DMS53 treated with DMSO at 0.1 percent for 48 hours (cell line): ENCODE data around the gene RGL4.
"Not testable (repeated sequence)": the region's sequence is repeated elsewhere in the genome, so short reads cannot be mapped to it uniquely, and the experiment has no call there.

Experiments used
- DNase-seq: peaks from one replicate; lab custom pipeline; 2025; ENCODE audit not compliant: unreplicated experiment; lab: John Stamatoyannopoulos, UW

Gene RGL4, protein sequence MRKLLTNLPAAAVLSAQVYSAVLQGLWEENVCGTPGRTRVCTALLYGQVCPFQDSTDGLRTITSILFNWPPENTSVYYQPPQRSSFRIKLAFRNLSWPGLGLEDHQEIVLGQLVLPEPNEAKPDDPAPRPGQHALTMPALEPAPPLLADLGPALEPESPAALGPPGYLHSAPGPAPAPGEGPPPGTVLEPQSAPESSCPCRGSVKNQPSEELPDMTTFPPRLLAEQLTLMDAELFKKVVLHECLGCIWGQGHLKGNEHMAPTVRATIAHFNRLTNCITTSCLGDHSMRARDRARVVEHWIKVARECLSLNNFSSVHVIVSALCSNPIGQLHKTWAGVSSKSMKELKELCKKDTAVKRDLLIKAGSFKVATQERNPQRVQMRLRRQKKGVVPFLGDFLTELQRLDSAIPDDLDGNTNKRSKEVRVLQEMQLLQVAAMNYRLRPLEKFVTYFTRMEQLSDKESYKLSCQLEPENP

GRCh38 chr22:23690713-23691112, at the start of gene RGL4:
RGL4 (plus strand) TSS chr22:23691013; CDS start chr22:23692031, 1,018 bp downstream.
- DNase-seq: no peak

DNA sequence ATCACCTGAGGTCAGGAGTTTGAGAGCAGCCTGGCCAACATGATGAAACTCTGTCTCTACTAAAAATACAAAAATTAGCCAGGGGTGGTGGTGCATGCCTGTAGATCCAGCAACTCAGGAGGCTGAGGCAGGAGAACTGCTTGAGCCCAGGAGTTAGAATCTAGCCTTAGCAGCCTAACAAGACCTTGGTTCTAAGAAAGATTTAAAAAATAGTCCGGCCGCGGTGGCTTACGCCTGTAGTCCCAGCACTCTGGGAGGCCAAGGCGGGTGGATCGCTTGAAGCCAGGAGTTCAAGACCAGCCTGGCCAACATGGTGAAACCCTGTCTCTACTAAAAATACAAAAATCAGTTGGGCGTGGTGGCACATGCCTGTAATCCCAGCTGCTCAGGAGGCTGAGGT, 44.3 kb upstream of the RGL4 start:
- not testable (repeated sequence) for DNase-seq

GRCh38 chr22:23649071-23649501, 41.7 kb upstream of the RGL4 start:
- DNase-seq: no peak

DNA sequence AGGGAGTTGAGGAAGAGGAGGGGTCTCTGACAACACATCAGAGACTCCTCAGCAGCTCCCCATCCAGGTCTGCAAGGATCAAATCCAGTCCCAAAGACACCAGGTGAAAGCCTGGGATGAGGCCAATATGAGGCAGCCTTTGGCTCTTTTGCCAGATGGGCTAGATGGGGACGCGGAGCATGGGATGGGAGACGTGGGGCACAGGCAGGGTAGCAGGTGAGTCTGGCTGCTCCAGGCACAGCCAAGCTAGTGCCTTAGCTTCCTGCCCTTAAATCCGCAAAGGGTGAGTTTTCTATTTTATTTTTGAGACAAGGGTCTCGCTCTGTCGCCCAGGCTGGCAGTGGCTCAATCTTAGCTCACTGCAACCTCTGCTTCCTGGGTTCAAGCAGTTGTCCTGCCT, 39.1 kb upstream of the RGL4 start:
- no peak for DNase-seq

- DNase-seq: no peak
Measured at GRCh38 chr22:23652286-23652685, 38.5 kb upstream of the RGL4 start.

GRCh38 chr22:23652711-23653110, 38.1 kb upstream of the RGL4 start:
- no peak for DNase-seq

- no peak for DNase-seq
Measured at GRCh38 chr22:23655891-23656475, 34.8 kb upstream of the RGL4 start.

GRCh38 chr22:23657727-23658126, 33.1 kb upstream of the RGL4 start:
- DNase-seq: no peak

DNA sequence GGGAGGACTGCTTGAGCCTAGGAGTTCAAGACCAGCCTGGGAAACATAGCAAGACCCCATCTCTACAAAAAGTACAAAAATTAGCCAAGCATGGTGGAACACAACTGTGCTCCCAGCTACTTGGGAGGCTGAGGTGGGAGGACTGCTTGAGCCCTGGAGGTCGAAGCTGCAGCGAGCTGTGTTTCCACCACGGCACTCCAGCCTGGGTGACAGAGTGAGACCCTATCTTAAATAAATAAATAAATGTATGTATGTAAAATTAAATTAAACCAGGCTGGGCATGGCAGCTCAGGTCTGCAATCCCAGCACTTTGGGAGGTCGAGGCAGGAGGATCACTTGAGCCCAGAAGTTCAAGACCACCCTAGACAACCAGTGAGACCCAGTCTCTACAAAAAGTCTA, 30.4 kb upstream of the RGL4 start:
- DNase-seq: not testable (repeated sequence)

- DNase-seq: no peak
Measured at GRCh38 chr22:23670378-23671295, 20.2 kb upstream of the RGL4 start.

DNA sequence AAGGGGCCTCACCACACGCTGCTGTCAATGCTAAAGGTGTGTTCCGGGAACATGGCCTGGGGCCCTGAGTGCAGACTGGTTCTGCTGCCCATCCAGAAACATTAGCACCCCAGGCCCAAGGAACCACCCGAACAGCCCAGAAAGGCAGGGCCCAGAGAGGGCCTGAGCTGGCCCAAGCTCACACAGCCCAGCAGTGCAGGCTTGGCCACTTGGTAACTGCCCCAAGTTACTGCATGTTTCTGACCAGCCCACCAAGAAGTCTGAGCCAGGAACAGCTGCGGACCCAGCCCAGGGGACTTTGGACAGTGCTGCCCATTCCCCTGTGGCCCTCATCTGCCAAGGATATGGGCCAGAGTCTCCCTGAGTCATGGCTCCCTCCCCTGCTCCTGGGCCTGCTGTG, 19.4 kb upstream of the RGL4 start:
- not testable (repeated sequence) for DNase-seq

DNA sequence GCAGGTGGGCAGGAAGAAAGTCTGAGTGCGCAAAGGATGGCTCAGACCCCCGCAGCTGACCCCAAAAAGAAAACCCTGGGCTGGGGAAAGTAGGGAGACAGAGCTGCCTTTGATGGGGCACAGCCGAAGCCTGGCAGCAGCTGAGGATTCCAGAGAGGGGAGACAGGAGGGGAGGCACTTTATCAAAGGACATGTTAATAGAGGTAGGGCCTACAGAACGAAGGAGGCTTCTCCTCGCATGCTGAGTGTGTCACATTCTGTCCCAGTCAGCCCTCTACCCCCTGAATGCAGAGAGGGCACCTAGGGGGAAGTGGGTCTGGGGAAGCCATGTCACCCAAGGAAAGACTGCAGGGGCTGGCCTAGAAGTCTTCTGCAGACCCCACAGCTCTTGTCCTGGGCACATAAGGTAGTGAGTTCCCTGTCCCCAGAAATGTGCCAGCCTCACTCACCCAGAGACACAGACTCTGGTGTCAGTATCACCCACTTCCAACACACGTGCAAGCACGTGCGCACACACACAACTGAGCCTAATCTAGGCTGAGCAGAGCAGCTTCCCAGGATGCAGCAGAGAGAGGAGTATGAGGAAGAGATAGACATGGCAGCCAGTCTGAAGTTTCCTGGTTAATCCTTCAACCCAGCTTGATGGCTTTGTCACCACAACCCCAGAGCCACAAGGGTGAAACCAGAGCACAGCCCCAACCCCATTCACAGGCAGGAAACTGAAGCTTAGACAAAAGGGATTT, 18.3 kb upstream of the RGL4 start:
- DNase-seq: not testable (repeated sequence)

GRCh38 chr22:23673050-23673620, 17.7 kb upstream of the RGL4 start:
- DNase-seq: no peak

GRCh38 chr22:23673826-23674690, 16.8 kb upstream of the RGL4 start:
- no peak for DNase-seq

DNA sequence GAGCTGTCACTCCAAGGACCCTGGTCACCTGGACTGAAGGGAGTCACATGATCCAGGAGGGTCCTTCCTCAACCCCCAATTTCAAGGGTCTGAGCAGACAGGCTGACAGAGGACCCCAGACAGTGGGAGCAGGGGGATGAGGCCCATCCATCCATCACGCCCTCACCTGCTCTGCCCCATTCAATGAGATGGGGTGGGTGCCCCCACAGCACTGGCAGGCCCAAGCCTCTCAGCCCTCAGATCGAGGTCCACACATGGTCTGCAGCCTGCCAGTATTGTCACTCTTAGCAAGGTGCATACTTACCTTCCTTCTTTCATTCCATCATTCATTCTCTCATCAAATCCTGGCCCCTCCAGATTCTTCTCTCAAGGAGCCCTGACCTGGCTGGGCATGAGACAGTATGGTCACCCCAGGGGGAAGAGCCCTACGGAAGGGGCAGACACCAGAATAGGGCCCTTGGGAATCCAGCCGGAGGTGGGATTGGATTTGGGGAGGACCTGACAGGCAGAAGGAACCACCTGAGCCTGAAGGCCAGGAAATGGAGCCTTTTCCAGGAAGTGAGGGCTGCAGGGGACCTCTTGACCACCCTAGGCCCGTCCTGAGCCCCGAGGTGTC, 15.8 kb upstream of the RGL4 start:
- DNase-seq: not testable (repeated sequence)

DNA sequence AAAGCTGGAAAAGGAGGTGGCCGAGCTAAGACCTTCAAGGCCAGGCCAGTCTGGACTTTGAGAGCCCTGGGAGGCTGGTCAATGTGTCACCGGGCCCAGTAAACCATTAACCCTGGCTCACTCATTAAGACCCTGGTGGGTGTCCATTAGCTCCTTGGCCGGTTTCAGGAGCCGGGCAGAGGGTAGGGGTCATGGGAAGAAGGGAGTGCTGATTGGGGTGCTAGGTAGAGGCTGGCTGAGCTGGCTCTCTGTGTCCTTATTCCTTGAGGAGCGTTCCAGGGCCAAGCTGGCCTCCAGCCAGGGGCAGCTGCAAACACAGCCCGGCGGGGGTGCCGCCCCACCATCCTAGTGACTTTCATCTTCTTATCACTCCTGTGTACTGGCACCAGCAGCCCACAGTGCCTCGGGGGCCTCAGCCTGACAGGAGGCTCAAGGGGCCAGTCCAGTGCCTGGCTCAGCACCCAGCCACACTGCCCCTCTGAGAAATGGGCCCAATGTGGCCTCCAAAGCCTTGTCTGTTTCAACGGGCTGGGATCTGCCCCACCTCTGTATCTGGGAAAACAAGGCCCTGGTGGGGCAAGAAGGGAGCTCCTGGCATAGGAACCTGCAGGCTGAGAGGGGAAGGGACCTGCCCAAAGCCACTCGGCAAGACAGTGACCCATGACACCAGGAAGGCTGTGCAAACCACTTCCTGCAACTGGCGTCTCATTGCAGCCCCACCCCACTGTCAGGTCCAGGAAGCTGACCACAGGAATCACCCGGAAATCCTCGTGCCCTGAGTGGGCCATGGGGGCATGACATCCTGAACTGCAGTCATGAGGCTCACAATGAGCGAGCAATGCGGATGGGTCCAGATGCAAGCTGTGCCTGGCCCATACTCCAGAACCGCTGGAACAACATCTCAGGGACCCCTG, 15.1 kb upstream of the RGL4 start:
- DNase-seq: no peak

DNA sequence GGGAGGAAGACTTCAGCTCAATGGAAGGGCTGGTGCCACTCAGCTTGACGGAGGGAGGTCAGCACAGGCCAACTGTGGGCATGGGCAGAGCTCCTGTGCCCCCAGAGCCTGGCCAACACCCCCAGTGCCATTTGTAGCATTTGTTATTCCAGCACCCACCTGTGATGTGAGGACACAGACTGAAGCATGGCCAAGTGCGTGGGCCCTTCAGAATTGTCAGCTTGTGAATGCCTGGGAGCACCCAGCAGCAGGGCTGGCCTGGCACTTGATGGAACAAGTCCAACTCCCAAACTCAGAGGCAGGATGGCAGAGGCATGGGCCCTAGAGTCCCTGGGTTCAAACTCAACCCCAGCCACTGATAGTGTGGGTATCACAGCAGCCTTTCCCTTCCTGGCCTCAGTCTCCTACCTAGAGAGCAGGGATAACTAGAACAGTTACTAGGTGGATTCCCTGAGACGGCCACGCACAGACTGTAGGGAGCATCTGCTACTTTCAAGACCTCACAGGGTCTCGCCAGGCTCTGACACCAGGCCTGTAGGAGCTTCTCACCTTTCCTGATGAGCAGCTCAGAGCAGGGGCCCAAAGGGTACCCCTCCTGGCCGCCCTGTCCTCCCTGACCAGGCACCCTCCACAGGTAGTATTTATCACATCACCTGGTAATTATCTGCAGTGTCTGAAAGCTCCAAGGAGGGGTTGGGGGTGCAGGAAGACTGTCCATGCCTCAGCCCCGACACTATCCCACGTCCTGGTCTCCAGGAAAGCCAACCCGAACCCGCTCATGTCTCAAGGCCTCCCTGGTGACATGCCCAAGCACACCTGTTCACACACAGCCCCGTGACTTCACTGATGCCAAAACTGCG, 13.7 kb upstream of the RGL4 start:
- DNase-seq: not testable (repeated sequence)
